Stromal cell of bone marrow (primary cell): Measurements from ENCODE around the gene PTGDR.

Source experiments
- DNase-seq: peaks from one replicate; pipeline ENCODE4 v3.0.0-alpha.2; 2012; ENCODE audit warnings: low read depth

The PTGDR gene

GRCh38 chr14:52312931-52313355, 45.4 kb downstream of the PTGDR start:
- no peak for DNase-seq

GRCh38 chr14:52313462-52313861, 46.0 kb downstream of the PTGDR start:
- DNase-seq: no peak

- peak; percentile 74 for DNase-seq
These were observed 46.6 kb downstream of the PTGDR start, which contains the start of gene PTGER2 for GRCh38 chr14:52313903-52314594. TSS of gene PTGER2 (plus strand) at chr14:52314312. CDS start at chr14:52314549, 237 bp downstream.

GRCh38 chr14:52314595-52315354, 47.3 kb downstream of the PTGDR start:
- DNase-seq: no peak

- no peak for DNase-seq
These were observed 47.8 kb downstream of the PTGDR start for GRCh38 chr14:52315355-52315718.

GRCh38 chr14:52318062-52318461, 50.6 kb downstream of the PTGDR start:
- no peak for DNase-seq

- DNase-seq: no peak
These were observed 51.5 kb downstream of the PTGDR start for GRCh38 chr14:52318826-52319645.

GRCh38 chr14:52319919-52320318, 52.4 kb downstream of the PTGDR start:
- no peak for DNase-seq

- no peak for DNase-seq
These were observed 57.6 kb downstream of the PTGDR start for GRCh38 chr14:52325126-52325525.

- DNase-seq: no peak
These were observed 58.1 kb downstream of the PTGDR start for GRCh38 chr14:52325630-52326029.
